HG03571 (cell line): Measurements from ENCODE around the gene ABITRAM.

Experiments
- ATAC-seq: cut with Tn5 transposase; IDR thresholded peaks from one replicate; pipeline ENCODE4 v1.9.1; 2021; ENCODE audit not compliant: unreplicated experiment

Gene ABITRAM

GRCh38 chr9:108983885-108984284 lies 49.7 kb downstream of the ABITRAM start:
- ATAC-seq: no peak
